HG02943 (cell line): ENCODE results near the gene ZNF831.

Experiments
- ATAC-seq: cut with Tn5 transposase; IDR thresholded peaks from one replicate; pipeline ENCODE4 v1.9.1; 2021; ENCODE audit warnings: mild to moderate bottlenecking, low read depth, moderate library complexity; ENCODE audit not compliant: unreplicated experiment

Gene ZNF831

GRCh38 chr20:59177266-59178250 is 13.9 kb downstream of the ZNF831 start:
- ATAC-seq = no peak

DNA sequence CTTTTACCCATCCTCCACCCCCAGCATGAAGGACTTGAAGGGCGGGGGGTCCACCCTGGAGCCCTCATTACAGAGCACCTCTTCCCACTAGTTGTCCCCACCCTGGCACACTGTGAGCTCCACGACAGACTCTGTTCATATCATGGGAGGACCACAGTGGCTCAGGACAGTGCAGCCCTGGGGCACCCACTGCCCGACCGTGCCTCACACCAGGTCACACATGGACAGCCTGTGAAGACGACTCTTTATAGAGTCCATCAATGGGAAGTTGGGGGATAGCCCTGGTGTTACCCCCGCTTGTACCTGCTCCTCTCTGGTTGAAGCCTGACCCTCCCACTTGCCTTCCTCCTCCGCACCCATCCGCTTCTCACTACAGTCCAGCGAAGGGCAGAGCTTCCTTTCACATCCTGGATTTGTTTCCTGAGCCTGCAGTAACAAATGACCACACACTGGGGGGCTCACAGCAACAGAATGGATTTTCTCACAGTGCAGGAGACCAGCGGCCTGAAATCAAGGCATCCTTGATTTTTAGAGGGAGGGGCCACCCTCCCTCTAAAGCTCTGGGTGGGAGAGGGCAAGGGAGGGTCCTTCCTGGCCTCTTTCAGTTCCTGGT is 15.5 kb downstream of the ZNF831 start:
- no peak for ATAC-seq

- no peak for ATAC-seq
Observed at GRCh38 chr20:59179988-59180387, 16.4 kb downstream of the ZNF831 start.

DNA sequence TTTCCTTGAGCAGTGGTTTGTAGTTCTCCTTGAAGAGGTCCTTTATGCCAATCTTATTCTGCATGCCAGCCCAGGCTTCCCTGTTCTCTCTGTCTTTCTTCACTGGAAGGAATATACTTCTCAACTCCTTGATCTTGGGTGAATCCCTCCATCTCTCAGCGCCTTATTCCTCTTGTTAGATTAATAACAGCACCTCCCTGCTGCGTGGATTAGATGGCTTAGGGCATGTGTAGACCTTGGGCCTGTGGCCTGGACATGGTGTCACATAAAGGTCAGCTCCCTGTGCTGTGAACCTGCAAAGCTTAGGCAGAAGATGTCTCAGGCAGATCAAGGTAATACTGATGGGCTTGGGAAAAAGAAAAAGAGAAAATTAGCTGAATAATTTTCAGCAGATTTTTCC is 18.3 kb downstream of the ZNF831 start:
- no peak for ATAC-seq

- no peak for ATAC-seq
Observed at GRCh38 chr20:59182401-59183044, 18.9 kb downstream of the ZNF831 start.

DNA sequence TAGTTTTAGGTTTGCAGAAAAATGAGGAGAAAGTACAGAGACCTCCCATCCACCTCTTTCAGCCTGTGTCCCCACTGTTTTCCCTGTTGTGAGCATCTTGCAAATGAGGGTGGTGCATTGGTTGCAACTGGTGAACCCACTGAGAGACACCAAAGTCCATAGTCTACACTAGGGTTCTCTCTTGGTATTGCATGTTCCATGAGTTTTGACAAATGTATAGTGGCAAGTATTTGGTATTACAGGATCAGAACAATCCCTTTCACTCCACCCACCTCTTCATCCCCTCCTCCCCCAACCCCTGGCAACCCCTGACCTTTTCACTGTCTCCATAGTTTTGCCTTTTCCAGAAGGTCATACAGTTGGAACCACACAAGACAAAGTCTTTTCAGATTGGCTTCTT is 20.1 kb downstream of the ZNF831 start:
- no peak for ATAC-seq

- no peak for ATAC-seq
Observed at GRCh38 chr20:59184880-59185447, 21.3 kb downstream of the ZNF831 start.

GRCh38 chr20:59185809-59186208 is 22.2 kb downstream of the ZNF831 start:
- ATAC-seq = no peak

DNA sequence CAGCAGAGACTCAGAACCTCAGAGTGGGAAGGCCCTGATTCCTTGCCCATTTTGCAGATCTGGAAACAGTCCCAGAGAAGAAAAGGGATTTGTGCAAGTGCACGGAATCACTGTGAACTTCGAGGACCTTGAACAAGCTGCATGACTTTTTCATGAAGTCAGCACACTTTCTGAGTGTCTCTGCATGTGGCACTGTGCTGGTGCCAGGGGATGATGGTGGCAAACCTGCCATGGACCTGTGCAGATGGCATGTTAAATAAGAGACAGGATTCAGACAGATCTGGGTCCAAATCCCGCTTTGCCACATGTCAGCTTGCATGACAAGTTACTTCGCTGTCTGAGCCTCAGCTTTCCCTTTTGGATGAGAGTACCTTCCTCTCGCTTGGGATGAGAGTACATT is 26.8 kb downstream of the ZNF831 start:
- ATAC-seq = no peak

DNA sequence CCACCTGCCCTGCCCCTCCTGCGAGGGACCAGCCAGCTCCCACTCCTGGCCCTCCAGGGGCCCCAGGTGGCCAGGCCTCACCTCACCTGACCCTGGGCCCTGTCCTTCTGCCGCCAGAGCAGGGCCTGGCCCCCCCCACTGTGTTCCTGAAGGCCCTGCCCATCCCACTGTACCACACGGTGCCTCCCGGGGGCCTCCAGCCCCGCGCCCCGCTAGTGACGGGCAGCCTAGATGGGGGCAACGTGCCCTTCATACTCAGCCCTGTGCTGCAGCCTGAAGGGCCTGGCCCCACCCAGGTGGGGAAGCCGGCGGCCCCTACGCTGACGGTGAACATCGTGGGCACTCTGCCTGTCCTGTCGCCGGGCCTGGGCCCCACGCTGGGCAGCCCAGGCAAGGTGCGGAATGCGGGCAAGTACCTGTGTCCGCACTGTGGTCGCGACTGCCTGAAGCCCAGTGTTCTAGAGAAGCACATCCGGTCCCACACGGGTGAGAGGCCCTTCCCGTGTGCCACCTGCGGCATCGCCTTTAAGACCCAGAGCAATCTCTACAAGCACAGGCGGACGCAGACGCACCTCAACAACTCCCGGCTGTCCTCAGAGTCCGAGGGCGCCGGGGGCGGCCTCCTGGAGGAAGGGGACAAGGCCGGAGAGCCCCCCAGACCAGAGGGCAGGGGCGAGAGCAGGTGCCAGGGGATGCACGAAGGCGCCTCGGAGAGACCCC is 27.6 kb downstream of the ZNF831 start:
- ATAC-seq = no peak

DNA sequence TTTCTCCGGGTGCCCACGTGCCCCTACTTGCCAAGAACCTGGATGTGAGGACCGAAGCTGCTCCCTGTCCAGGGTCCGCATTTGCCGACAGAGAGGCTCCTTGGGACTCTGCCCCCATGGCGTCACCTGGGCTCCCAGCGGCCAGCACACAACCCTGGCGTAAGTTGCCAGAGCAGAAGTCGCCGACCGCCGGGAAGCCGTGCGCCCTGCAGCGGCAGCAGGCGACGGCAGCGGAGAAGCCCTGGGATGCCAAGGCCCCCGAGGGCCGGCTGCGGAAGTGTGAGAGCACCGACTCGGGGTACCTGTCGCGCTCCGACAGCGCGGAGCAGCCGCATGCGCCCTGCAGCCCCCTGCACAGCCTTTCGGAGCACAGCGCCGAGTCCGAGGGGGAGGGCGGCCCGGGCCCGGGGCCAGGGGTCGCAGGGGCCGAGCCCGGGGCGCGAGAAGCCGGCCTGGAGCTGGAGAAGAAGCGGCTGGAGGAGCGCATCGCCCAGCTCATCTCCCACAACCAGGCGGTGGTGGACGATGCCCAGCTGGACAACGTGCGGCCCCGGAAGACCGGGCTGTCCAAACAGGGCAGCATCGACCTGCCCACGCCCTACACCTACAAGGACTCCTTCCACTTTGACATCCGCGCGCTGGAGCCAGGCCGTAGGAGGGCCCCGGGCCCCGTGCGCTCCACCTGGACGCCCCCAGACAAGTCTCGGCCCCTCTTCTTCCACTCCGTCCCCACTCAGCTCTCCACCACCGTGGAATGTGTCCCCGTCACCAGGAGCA is 28.3 kb downstream of the ZNF831 start:
- no peak for ATAC-seq

GRCh38 chr20:59192533-59192896 is 28.9 kb downstream of the ZNF831 start:
- ATAC-seq = no peak

- no peak for ATAC-seq
Observed at GRCh38 chr20:59193325-59193724, 29.7 kb downstream of the ZNF831 start.

DNA sequence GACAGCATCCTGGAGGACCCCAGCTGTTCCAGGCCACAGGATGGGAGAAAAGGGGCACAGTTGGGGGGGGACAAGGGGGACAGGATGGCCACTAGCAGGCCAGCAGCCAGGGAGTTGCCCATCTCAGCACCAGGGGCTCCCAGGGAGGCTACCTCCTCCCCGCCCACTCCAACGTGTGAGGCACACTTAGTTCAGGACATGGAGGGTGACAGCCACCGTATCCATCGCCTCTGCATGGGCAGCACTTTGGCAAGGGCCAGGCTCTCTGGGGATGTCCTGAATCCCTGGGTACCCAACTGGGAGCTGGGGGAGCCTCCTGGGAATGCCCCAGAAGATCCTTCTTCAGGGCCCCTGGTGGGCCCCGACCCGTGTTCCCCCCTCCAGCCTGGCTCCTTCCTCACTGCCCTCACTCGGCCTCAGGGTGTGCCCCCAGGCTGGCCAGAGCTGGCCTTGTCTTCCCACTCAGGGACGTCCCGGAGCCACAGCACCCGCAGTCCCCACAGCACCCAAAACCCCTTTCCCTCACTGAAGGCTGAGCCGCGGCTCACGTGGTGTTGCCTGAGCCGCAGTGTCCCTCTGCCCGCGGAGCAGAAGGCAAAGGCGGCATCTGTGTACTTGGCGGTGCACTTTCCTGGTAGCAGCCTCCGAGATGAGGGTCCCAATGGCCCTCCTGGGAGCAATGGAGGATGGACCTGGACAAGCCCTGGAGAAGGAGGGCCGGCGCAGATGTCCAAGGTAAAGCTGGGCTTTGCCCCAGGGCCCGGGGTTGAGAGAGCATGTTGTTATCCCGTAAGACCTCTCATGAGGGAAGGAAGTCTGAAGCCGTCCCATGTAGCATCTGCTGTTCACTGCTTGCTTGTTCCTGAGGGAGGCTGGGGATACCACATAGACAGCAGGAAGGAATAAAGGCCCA is 30.7 kb downstream of the ZNF831 start:
- ATAC-seq = no peak

DNA sequence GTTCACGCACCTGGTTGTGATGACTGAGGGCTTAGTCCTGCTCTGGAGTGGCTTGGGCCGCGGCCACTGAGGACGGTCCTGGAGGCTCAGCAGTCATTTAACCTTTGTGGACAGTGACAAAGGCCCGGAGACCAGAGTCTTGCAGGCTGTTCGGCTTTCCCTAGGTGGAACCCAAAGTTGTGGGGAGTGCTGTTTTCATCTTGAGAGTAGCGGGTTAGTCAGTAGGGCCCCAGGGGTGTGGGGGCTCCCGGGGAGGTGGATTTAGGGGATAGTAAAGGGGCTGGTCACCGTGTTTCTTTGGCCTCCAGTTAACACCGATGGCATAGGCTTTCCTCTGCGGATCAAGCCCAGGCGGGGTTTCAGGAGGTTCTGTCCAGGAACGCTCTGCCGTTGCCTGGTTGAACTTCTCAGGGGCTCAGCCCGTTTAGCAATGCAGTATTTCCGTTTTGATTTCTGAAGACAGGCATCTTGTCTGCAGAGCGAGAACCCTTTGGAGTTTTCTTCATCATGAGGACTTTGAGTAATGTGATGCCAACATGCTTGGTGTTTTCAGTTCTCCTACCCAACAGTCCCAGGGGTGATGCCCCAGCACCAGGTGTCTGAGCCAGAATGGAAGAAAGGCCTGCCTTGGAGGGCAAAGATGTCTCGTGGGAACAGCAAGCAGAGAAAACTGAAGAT is 31.8 kb downstream of the ZNF831 start:
- no peak for ATAC-seq

GRCh38 chr20:59204165-59204894 is 40.7 kb downstream of the ZNF831 start:
- ATAC-seq = no peak

DNA sequence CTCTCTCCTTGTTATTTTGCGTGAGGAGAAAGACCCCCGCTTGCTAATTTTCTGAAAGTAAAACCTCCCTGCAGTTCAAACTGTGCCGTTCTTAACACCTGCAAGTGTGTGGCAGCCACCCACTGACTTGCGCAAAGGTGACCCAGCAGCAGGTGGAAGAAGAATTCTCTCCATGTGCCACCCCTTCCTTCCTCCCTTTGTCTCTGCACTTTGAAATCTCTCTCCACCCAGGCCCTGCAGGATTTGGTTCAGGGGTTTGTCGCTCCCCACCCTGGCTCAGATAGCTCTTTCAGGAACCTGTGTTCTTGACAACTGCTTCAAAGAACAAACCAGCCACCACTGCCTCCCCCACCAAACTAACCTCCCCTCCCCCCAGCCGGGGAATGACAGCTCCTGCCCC is 41.4 kb downstream of the ZNF831 start:
- no peak for ATAC-seq
